K562 (cell line): ENCODE results near the gene FUNDC1. TPM values are rescaled to one million over a fixed set of nuclear protein-coding genes. Genes with fewer than 3 reads are reported as not detected.
A peak's percentile ranks its signal among the peaks of the same experiment; 100 is the strongest.

Source experiments
- ARID3B ChIP-seq: fragments of 250-450 bp; sonication (Bioruptor Pico); IDR thresholded peaks from 2 replicates; pipeline ENCODE4 v1.4.0; 2020; ENCODE audit warnings: borderline replicate concordance
- CHD1 ChIP-seq: fragments of 200-600 bp; sonication (generic); IDR thresholded peaks from one replicate; pipeline ENCODE4 v1.6.1; 2012; ENCODE audit warnings: mild to moderate bottlenecking, moderate library complexity, low read length, inconsistent platforms
- DEAF1 ChIP-seq: fragments of 450-650 bp; formaldehyde crosslinking; IDR thresholded peaks from 2 replicates; pipeline ENCODE4 v1.4.0; 2020; ENCODE audit warnings: mild to moderate bottlenecking, moderate library complexity
- FOXA3 ChIP-seq, 2 experiments: fragments of 450-650 bp in 1 of 2; sonication (generic) in 1 of 2; formaldehyde crosslinking; IDR thresholded peaks in 1 of 2; conservative IDR thresholded peaks in 1 of 2; 2 replicates each; pipeline versions ENCODE4 v1.4.0 to v1.8.0; 2020 to 2022; ENCODE audit warnings: mild to moderate bottlenecking in 2 of 2, missing genetic modification reagents in 1 of 2
- NFRKB ChIP-seq: fragments of 450-650 bp; IDR thresholded peaks from 2 replicates; pipeline ENCODE4 v1.6.1; 2016; ENCODE audit warnings: low read depth
- PHF20 ChIP-seq: fragments of 450-650 bp; IDR thresholded peaks from 2 replicates; pipeline ENCODE4 v1.6.1; 2018; ENCODE audit not compliant: partially characterized antibody
- PKNOX1 ChIP-seq: fragments of 450-650 bp; IDR thresholded peaks from 2 replicates; pipeline ENCODE4 v1.6.1; 2016
- SNIP1 ChIP-seq: fragments of 450-650 bp; IDR thresholded peaks from 2 replicates; pipeline ENCODE4 v1.7.1; 2017; ENCODE audit warnings: low read depth, mild to moderate bottlenecking
- TBL1XR1 ChIP-seq, 2 experiments: IDR thresholded peaks; 2 replicates each; pipeline ENCODE4 v1.6.1; 2012; ENCODE audit warnings: improper control_type of control experiment in 2 of 2, low read length in 2 of 2, mild to moderate bottlenecking in 1 of 2
- THRB ChIP-seq: fragments of 450-650 bp; formaldehyde crosslinking; conservative IDR thresholded peaks from 2 replicates; pipeline ENCODE4 v1.4.0; 2022; ENCODE audit warnings: mild to moderate bottlenecking, missing genetic modification characterization
- YBX1 ChIP-seq: fragments of 450-650 bp; IDR thresholded peaks from 2 replicates; pipeline ENCODE4 v1.7.1; 2016; ENCODE audit warnings: mild to moderate bottlenecking
- ZNF280A ChIP-seq: fragments of 450-650 bp; IDR thresholded peaks from 2 replicates; pipeline ENCODE4 v1.6.1; 2018; ENCODE audit warnings: mild to moderate bottlenecking, low read depth; ENCODE audit not compliant: partially characterized antibody
- ZNF644 ChIP-seq: fragments of 200-800 bp; sonication (Bioruptor generic); IDR thresholded peaks from 2 replicates; pipeline ENCODE4 v1.6.1; 2016; ENCODE audit warnings: low read depth, missing genetic modification characterization, missing compliant biosample characterization
- ZNF707 ChIP-seq: fragments of 250-450 bp; sonication (Bioruptor Pico); conservative IDR thresholded peaks from 2 replicates; pipeline ENCODE4 v1.8.0; 2022; ENCODE audit warnings: inconsistent platforms, mild to moderate bottlenecking, moderate library complexity
- polyA plus RNA-seq, 8 experiments: library from polyadenylated mRNA; depleted of rRNA in 4 of 8; stranded (reverse) in 5 of 8; unstranded in 3 of 8; fragments of >200 nt; fragmentation: Nextera tagmentation in 2 of 8; fragmentation: Illumina TruSeq in 1 of 8; extraction: Ambion mirVana in 2 of 8; extraction: Trizol in 1 of 8; gene quantifications; 2 replicates each; pipeline versions ENCODE4 v1.2.1 to v1.2.3, GENCODE V29; 2011 to 2014; ENCODE audit warnings: inconsistent platforms in 1 of 8, missing spikeins in 1 of 8
- total RNA-seq, 7 experiments: library from RNA; depleted of rRNA in 6 of 7; stranded (reverse); fragments of >200 nt in 6 of 7; fragmentation: Illumina TruSeq in 2 of 7; extraction: Trizol in 2 of 7; gene quantifications; 2 replicates each; pipeline versions ENCODE4 v1.2.1 to v1.2.3, GENCODE V29; 2011 to 2021; ENCODE audit warnings: low replicate concordance in 1 of 7
- TF ChIP-seq, protein P1 (sequence below): fragments of 250-450 bp; sonication (Bioruptor Pico); IDR thresholded peaks from 2 replicates; pipeline ENCODE4 v1.8.0; 2021; ENCODE audit warnings: moderate library complexity, mild to moderate bottlenecking, inconsistent platforms
- TF ChIP-seq, protein P2 (sequence below): sonication (generic); formaldehyde crosslinking; IDR thresholded peaks from 2 replicates; pipeline ENCODE4 v1.5.0; 2020; ENCODE audit warnings: missing genetic modification reagents

FUNDC1 gene
- total and polyA plus RNA-seq, 9 of the 15 experiments (the other 6 are each of a cell fraction or from before 2014, with no cell fraction given) = 15.6 to 59.1 (median 29.3) TPM

DNA sequence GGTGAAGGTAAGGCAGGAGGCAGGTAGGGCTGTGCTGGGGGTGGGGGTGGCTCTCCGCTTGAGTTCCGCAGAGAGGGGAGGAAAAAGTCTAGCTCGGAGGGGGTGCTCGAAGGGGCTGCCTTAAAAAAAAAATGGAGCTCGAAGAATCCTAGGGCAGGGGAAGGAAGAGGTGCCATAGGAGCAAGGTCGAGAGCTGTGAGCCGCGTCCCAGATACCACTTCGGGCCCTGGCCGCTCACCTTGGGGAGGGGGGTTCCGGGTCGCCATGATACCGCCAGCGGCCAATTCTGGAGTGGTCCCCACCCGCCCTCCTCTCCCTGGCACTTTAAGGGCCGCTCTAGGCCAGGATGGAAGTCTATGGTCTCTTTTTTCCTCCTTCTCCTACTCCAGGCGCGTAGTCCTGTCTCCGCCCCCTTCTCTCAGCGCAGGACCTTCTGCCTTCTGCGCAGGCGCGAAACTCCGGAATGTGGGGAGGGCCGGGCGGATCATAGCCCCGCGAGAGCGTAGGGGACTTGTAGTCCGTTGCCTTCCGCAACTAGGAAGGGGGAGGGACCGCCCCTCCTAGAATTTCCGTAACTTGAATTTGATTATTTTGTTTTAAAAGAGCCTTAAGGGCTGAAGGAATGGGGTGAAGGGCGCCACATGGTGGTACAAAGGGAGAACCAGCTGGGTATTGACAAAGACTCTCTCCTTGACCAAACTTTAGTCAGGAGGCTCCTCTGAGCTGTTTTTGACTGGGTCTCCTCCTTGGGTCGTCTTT lies at the start of gene FUNDC1 (continued):
- TF ChIP-seq PHF20 = peak; percentile 49
- TF ChIP-seq YBX1 = no peak
- TF ChIP-seq TBL1XR1 (IDR thresholded peaks at IDR 0.05; ENCODE audit: low read length in 2 of 2) = peak in 1 of 2 experiments; percentile 7; a peak in 1 of 4 replicates
- TF ChIP-seq SNIP1 = peak; percentile 79
- TF ChIP-seq, protein P1, sequence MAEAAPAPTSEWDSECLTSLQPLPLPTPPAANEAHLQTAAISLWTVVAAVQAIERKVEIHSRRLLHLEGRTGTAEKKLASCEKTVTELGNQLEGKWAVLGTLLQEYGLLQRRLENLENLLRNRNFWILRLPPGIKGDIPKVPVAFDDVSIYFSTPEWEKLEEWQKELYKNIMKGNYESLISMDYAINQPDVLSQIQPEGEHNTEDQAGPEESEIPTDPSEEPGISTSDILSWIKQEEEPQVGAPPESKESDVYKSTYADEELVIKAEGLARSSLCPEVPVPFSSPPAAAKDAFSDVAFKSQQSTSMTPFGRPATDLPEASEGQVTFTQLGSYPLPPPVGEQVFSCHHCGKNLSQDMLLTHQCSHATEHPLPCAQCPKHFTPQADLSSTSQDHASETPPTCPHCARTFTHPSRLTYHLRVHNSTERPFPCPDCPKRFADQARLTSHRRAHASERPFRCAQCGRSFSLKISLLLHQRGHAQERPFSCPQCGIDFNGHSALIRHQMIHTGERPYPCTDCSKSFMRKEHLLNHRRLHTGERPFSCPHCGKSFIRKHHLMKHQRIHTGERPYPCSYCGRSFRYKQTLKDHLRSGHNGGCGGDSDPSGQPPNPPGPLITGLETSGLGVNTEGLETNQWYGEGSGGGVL (CRISPR knock-in tag) = no peak
- TF ChIP-seq FOXA3 (CRISPR knock-in tag; conservative IDR thresholded peaks at IDR 0.05 in 1 of 2, IDR thresholded peaks at IDR 0.05 in 1 of 2) = no peak
- TF ChIP-seq THRB (CRISPR knock-in tag) = no peak
- no peak for TF ChIP-seq ARID3B (CRISPR knock-in tag)
- TF ChIP-seq DEAF1 (CRISPR knock-in tag) = 0 out of 2 replicates have a peak, but pooled peaks have one; percentile 17
- no peak for TF ChIP-seq CHD1
- no peak for TF ChIP-seq ZNF707 (CRISPR knock-in tag)
- TF ChIP-seq NFRKB = peak; percentile 83
- TF ChIP-seq, protein P2, sequence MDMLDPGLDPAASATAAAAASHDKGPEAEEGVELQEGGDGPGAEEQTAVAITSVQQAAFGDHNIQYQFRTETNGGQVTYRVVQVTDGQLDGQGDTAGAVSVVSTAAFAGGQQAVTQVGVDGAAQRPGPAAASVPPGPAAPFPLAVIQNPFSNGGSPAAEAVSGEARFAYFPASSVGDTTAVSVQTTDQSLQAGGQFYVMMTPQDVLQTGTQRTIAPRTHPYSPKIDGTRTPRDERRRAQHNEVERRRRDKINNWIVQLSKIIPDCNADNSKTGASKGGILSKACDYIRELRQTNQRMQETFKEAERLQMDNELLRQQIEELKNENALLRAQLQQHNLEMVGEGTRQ (CRISPR knock-in tag) = no peak
- TF ChIP-seq ZNF280A = no peak
- TF ChIP-seq PKNOX1 = no peak
- no peak for TF ChIP-seq ZNF644
